IMR-90 (cell line): Measurements from ENCODE around the gene ZC3H4. TPM values are rescaled to one million over a fixed set of nuclear protein-coding genes. Genes with fewer than 3 reads are reported as not detected.

Experiments
- ATAC-seq: fragments of 200-7000 bp; cut with Tn5 transposase; 2 replicates; pipeline ENCODE4 v1.9.1; 2020; ENCODE audit warnings: low read depth, mild to moderate bottlenecking, moderate library complexity
- BruUV-seq: library from RNA; stranded (reverse); fragments of 400-500 nt; replicated peaks from 2 replicates; lab custom pipeline; 2021; lab: Mats Ljungman, UMichigan
- CTCF ChIA-PET: fragments of 300-600 bp; formaldehyde crosslinking; extraction: SDS; loops from one replicate; lab custom pipeline; 2021; ENCODE audit warnings: antibody characterized with exemption; lab: Yijun Ruan, JAX
- POLR2A ChIA-PET: fragments of 300-600 bp; sonication (Branson Sonifier 250); formaldehyde crosslinking; loops from one replicate; lab custom pipeline; 2022; ENCODE audit warnings: antibody characterized with exemption; ENCODE audit not compliant: unreplicated experiment; lab: Charles Lee
- DNase-seq: peaks from one replicate; pipeline ENCODE4 v3.0.0; 2013
- H2AFZ ChIP-seq: replicated peaks from 2 replicates; pipeline ENCODE3; 2013; ENCODE audit warnings: low read length, mild to moderate bottlenecking; ENCODE audit not compliant: poor library complexity
- H2AK5ac ChIP-seq: 2 replicates; pipeline ENCODE4 v1.6.1; 2013; ENCODE audit warnings: low read depth, low read length, inconsistent platforms
- H2AK9ac ChIP-seq: replicated peaks from 2 replicates; pipeline ENCODE3; 2013; ENCODE audit warnings: mild to moderate bottlenecking, low read depth, low read length, moderate library complexity; ENCODE audit not compliant: poor library complexity
- H2BK120ac ChIP-seq: 2 replicates; pipeline ENCODE4 v1.6.1; 2013; ENCODE audit warnings: low read depth, low read length, inconsistent platforms
- H2BK15ac ChIP-seq: 3 replicates; pipeline ENCODE4 v1.6.1; 2013; ENCODE audit warnings: low read depth, low read length, inconsistent platforms
- H2BK20ac ChIP-seq: 2 replicates; pipeline ENCODE4 v1.6.1; 2013; ENCODE audit warnings: low read depth, mild to moderate bottlenecking, inconsistent platforms, low read length, moderate library complexity
- H2BK5ac ChIP-seq: 2 replicates; pipeline ENCODE4 v1.6.1; 2013; ENCODE audit warnings: mild to moderate bottlenecking, low read depth, low read length, inconsistent platforms; ENCODE audit not compliant: poor library complexity, severe bottlenecking
- H3K14ac ChIP-seq: replicated peaks from 2 replicates; pipeline ENCODE4 v1.6.1; 2013; ENCODE audit warnings: low read depth, low read length, inconsistent platforms
- H3K18ac ChIP-seq: 2 replicates; pipeline ENCODE4 v1.6.1; 2013; ENCODE audit warnings: low read depth, low read length, control low read depth
- H3K23ac ChIP-seq: 2 replicates; pipeline ENCODE4 v1.6.1; 2013; ENCODE audit warnings: low read depth, low read length, inconsistent platforms
- H3K27ac ChIP-seq: 2 replicates; pipeline ENCODE4 v1.5.1; 2013; ENCODE audit warnings: mild to moderate bottlenecking, control low read depth, low read length; ENCODE audit not compliant: insufficient read depth
- H3K27me3 ChIP-seq: 2 replicates; pipeline ENCODE4 v1.6.1; 2013; ENCODE audit warnings: low read length; ENCODE audit not compliant: control insufficient read depth, insufficient read depth
- H3K36me3 ChIP-seq: 2 replicates; pipeline ENCODE4 v1.6.1; 2013; ENCODE audit warnings: low read length, mixed read lengths; ENCODE audit not compliant: control insufficient read depth, insufficient read depth
- H3K4ac ChIP-seq: 2 replicates; pipeline ENCODE4 v1.6.1; 2013; ENCODE audit warnings: low read depth, low read length, inconsistent platforms
- H3K4me1 ChIP-seq: 2 replicates; pipeline ENCODE4 v1.6.1; 2013; ENCODE audit warnings: low read length, mixed read lengths; ENCODE audit not compliant: control insufficient read depth, insufficient read depth
- H3K4me2 ChIP-seq: 2 replicates; pipeline ENCODE4 v1.6.1; 2013; ENCODE audit warnings: low read depth, mild to moderate bottlenecking, control low read depth, low read length, moderate library complexity
- H3K4me3 ChIP-seq: 2 replicates; pipeline ENCODE4 v1.5.1; 2013; ENCODE audit warnings: low read depth, mild to moderate bottlenecking, control low read depth, low read length, moderate library complexity; ENCODE audit not compliant: insufficient read depth
- H3K56ac ChIP-seq: 2 replicates; pipeline ENCODE4 v1.6.1; 2013; ENCODE audit warnings: low read length, inconsistent platforms; ENCODE audit not compliant: insufficient read depth; ENCODE audit errors: extremely low read depth
- H3K79me1 ChIP-seq, 2 experiments: 2 replicates each; pipeline ENCODE4 v1.6.1; 2013; ENCODE audit warnings: low read length in 2 of 2, inconsistent platforms in 1 of 2, low read depth in 1 of 2
- H3K9ac ChIP-seq: 2 replicates; pipeline ENCODE4 v1.6.1; 2013; ENCODE audit warnings: low read depth, low read length, control low read depth
- H3K9me1 ChIP-seq: 2 replicates; pipeline ENCODE4 v1.6.1; 2013; ENCODE audit warnings: low read length, inconsistent platforms; ENCODE audit not compliant: insufficient read depth
- H3K9me3 ChIP-seq: 2 replicates; pipeline ENCODE4 v1.6.1; 2013; ENCODE audit warnings: low read length; ENCODE audit not compliant: control insufficient read depth, insufficient read depth
- H4K20me1 ChIP-seq: 2 replicates; pipeline ENCODE4 v1.6.1; 2013; ENCODE audit warnings: low read length, inconsistent platforms; ENCODE audit not compliant: insufficient read depth
- H4K5ac ChIP-seq: 2 replicates; pipeline ENCODE4 v1.6.1; 2013; ENCODE audit warnings: mild to moderate bottlenecking, low read depth, low read length, control low read depth
- H4K8ac ChIP-seq, 2 experiments: 2 replicates each; pipeline ENCODE4 v1.6.1; 2013; ENCODE audit warnings: low read depth in 2 of 2, low read length in 2 of 2, control low read depth in 1 of 2, inconsistent platforms in 1 of 2
- H4K91ac ChIP-seq: 2 replicates; pipeline ENCODE4 v1.6.1; 2013; ENCODE audit warnings: low read depth, low read length, inconsistent platforms; ENCODE audit not compliant: insufficient read depth
- BHLHE40 ChIP-seq: fragments of 150-350 bp; IDR thresholded peaks from 2 replicates; pipeline ENCODE4 v1.6.1; 2016; ENCODE audit warnings: mild to moderate bottlenecking, low read depth, low read length
- CEBPB ChIP-seq: IDR thresholded peaks from 2 replicates; pipeline ENCODE4 v1.6.1; 2012; ENCODE audit warnings: low read depth, low read length, improper control_type of control experiment
- CHD1 ChIP-seq: IDR thresholded peaks from 2 replicates; pipeline ENCODE4 v1.6.1; 2012; ENCODE audit warnings: low read depth, low read length, improper control_type of control experiment
- CTCF ChIP-seq: conservative IDR thresholded peaks from 2 replicates; pipeline ENCODE4 v1.5.1; 2012; ENCODE audit warnings: mild to moderate bottlenecking, low read depth, low read length, improper control_type of control experiment
- ELK1 ChIP-seq: fragments of 150-350 bp; IDR thresholded peaks from 2 replicates; pipeline ENCODE4 v1.6.1; 2016; ENCODE audit warnings: low read depth, mild to moderate bottlenecking, low read length, moderate library complexity, borderline replicate concordance
- FOS ChIP-seq: fragments of 150-350 bp; IDR thresholded peaks from 2 replicates; pipeline ENCODE4 v1.6.1; 2016; ENCODE audit warnings: low read depth, low read length
- MAFK ChIP-seq: IDR thresholded peaks from 2 replicates; pipeline ENCODE4 v1.6.1; 2012; ENCODE audit warnings: low read depth, low read length, improper control_type of control experiment
- MAZ ChIP-seq: IDR thresholded peaks from 2 replicates; pipeline ENCODE4 v1.6.1; 2012; ENCODE audit warnings: low read depth, mild to moderate bottlenecking, low read length, improper control_type of control experiment, moderate library complexity, borderline replicate concordance
- MXI1 ChIP-seq: IDR thresholded peaks from 2 replicates; pipeline ENCODE4 v1.6.1; 2012; ENCODE audit warnings: low read depth, mild to moderate bottlenecking, low read length, moderate library complexity, borderline replicate concordance
- NFE2L2 ChIP-seq: fragments of 150-350 bp; IDR thresholded peaks from 2 replicates; pipeline ENCODE4 v1.6.1; 2016; ENCODE audit warnings: low read depth, mild to moderate bottlenecking, low read length
- POLR2A ChIP-seq: IDR thresholded peaks from 2 replicates; pipeline ENCODE4 v1.6.1; 2012; ENCODE audit warnings: mild to moderate bottlenecking, low read depth, low read length
- RAD21 ChIP-seq: IDR thresholded peaks from 2 replicates; pipeline ENCODE4 v1.6.1; 2012; ENCODE audit warnings: low read length, improper control_type of control experiment
- RCOR1 ChIP-seq: IDR thresholded peaks from 2 replicates; pipeline ENCODE4 v1.6.1; 2012; ENCODE audit warnings: mild to moderate bottlenecking, low read length, improper control_type of control experiment; ENCODE audit not compliant: insufficient replicate concordance
- RFX5 ChIP-seq: IDR thresholded peaks from 2 replicates; pipeline ENCODE4 v1.8.0; 2012; ENCODE audit warnings: low read depth, mild to moderate bottlenecking, low read length, moderate library complexity
- SMC3 ChIP-seq: fragments of 150-350 bp; IDR thresholded peaks from 2 replicates; pipeline ENCODE4 v1.6.1; 2016; ENCODE audit warnings: low read depth, mild to moderate bottlenecking, antibody characterized with exemption, low read length, moderate library complexity
- USF2 ChIP-seq: fragments of 150-350 bp; IDR thresholded peaks from 2 replicates; pipeline ENCODE4 v1.6.1; 2017; ENCODE audit warnings: mild to moderate bottlenecking, antibody characterized with exemption, low read length, low read depth
- dilution Hi-C: fragments of 300-500 bp; cut with HindIII; formaldehyde crosslinking; loops from one replicate; pipeline ENCODE4 v1.14.3; 2018; ENCODE audit warnings: low sequenced_read_pairs; ENCODE audit not compliant: unreplicated experiment
- in situ Hi-C: fragments of 300-500 bp; cut with MboI; formaldehyde crosslinking; loops from 3 replicates; pipeline ENCODE4 v1.14.3; 2019; ENCODE audit warnings: low sequenced_read_pairs, inconsistent platforms, mixed read lengths
- intact Hi-C: fragments of 100-400 bp; cut with micrococcal nuclease; formaldehyde crosslinking; loops from 2 replicates; pipeline ENCODE4 v1.10.0; 2022
- polyA plus RNA-seq, 3 experiments: library from polyadenylated mRNA; depleted of rRNA; stranded (reverse); fragments of >200 nt; gene quantifications; 2 replicates each; pipeline ENCODE4 v1.2.3, GENCODE V29; 2012; ENCODE audit warnings: low replicate concordance in 1 of 3
- total RNA-seq: library from RNA; depleted of rRNA; stranded (reverse); fragments of >200 nt; gene quantifications from 2 replicates; pipeline ENCODE4 v1.2.3, GENCODE V29; 2012

Gene ZC3H4
- total and polyA plus RNA-seq, 2 of the 4 experiments (the other 2 are of a cell fraction): 3.9 to 8.9 TPM

- POLR2A ChIA-PET: interaction anchor here (0.5 kb wide), 1 partner anchor 101 kb away, joined by 5 read pairs; no protein-coding TSS in a partner anchor
- Histone ChIP-seq H4K5ac (no peak overlapping the region), H3K4ac (no peak overlapping the region), H3K9me1 (0 out of 2 replicates have a peak, but pooled peaks cover 2% of the 10 kb centered on the region), H3K56ac (no peak overlapping the region), H2BK120ac (no peak overlapping the region), H3K23ac (no peak overlapping the region), H3K14ac (no peak overlapping the region), H4K8ac (no peak overlapping the region), H4K91ac (no peak overlapping the region), H3K4me1 (peaks cover 5% of the 10 kb centered on the region), H3K79me1 (no peaks in the 10 kb centered on the region; a peak in 1 of 4 replicates), H3K9me3 (no peaks in the 10 kb centered on the region), H3K36me3 (no peaks in the 10 kb centered on the region), H2BK5ac (no peak overlapping the region), H2AK9ac (no peak overlapping the region), H2AK5ac (no peak overlapping the region), H2BK20ac (no peak overlapping the region), H2AFZ (no peak overlapping the region), H2BK15ac (no peak overlapping the region), H4K20me1 (no peaks in the 10 kb centered on the region), H3K27me3 (no peaks in the 10 kb centered on the region), H3K18ac (no peak overlapping the region), H3K9ac (no peak overlapping the region), H3K27ac (no peak overlapping the region), H3K4me3 (no peak overlapping the region), H3K4me2 (no peak overlapping the region)
- DNase-seq (no peak), ATAC-seq (no peak)
- no TSS peak for BruUV-seq
- CTCF ChIA-PET: interaction anchor here (0.6 to 1.1 kb wide), 4 partner anchors 32 to 113 kb away, joined by 3 to 5 read pairs (median 4); no protein-coding TSS in a partner anchor
- no peak for TF ChIP-seq USF2
- no peak for TF ChIP-seq SMC3
- TF ChIP-seq MAZ: no peak
- TF ChIP-seq ELK1: no peak
- TF ChIP-seq RAD21: no peak
- TF ChIP-seq BHLHE40: no peak
- no peak for TF ChIP-seq CHD1
- no peak for TF ChIP-seq CEBPB
- TF ChIP-seq FOS: no peak
- TF ChIP-seq RFX5: no peak
- TF ChIP-seq POLR2A: no peak
- TF ChIP-seq MXI1: no peak
- TF ChIP-seq NFE2L2: no peak
- TF ChIP-seq RCOR1: no peak
- TF ChIP-seq MAFK: no peak
- TF ChIP-seq CTCF: no peak
- dilution Hi-C loops: no loop called here
- intact Hi-C loops: loop anchor here (1.0 kb wide), 3 partner anchors 46 to 112 kb away; no protein-coding TSS in a partner anchor
- in situ Hi-C loops: loop anchor here (5.0 to 10.0 kb wide), 2 partner anchors 43 to 111 kb away; partner anchors contain the start of gene NPAS1
Measured at GRCh38 chr19:47125669-47125938, 12.0 kb upstream of the ZC3H4 start.
